ENCODE results near the gene GALNT12.

GALNT12 gene

DNA sequence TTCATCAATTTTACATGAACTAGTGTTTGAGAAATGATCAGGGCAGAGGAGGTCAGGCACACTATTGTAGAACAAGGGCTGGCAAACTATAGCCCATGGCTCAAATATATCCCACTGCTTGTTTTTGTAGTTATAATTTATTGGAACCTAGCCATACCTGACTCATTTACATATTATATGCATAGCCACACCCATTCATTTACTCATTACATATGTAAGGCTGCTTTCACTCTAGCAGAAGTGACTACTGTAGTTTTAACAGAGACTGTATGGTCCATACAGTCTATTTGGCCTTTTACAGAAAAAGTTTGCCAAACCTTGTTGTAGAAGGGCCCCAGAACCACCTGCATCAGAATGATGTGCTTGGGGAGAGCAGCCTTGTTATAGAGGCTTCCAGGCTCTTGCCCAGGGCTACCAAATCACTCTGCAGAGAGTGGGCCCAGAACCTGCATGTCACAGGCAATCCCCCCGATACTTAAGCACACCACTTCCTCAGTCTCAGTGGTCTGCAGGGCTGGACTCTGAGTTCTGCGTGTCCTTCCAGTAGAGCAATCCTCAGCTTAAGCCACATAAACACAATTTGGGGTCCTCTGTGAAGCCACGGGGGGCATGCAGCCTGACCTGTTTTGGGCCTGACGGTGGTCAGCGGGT is 17.9 kb upstream of the GALNT12 start:
- no peak overlapping the region for H3K4me3 ChIP-seq (ENCODE audit: low read depth, low read length)
- TF ChIP-seq, protein P1, sequence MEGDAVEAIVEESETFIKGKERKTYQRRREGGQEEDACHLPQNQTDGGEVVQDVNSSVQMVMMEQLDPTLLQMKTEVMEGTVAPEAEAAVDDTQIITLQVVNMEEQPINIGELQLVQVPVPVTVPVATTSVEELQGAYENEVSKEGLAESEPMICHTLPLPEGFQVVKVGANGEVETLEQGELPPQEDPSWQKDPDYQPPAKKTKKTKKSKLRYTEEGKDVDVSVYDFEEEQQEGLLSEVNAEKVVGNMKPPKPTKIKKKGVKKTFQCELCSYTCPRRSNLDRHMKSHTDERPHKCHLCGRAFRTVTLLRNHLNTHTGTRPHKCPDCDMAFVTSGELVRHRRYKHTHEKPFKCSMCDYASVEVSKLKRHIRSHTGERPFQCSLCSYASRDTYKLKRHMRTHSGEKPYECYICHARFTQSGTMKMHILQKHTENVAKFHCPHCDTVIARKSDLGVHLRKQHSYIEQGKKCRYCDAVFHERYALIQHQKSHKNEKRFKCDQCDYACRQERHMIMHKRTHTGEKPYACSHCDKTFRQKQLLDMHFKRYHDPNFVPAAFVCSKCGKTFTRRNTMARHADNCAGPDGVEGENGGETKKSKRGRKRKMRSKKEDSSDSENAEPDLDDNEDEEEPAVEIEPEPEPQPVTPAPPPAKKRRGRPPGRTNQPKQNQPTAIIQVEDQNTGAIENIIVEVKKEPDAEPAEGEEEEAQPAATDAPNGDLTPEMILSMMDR (IDR thresholded peaks at IDR 0.05; ENCODE audit: low read depth, low read length, missing control alignments): no peak
- no peak for DNase-seq (ENCODE audit: low read depth)
- in situ Hi-C loops (cut with HindIII; ENCODE audit: low sequenced_read_pairs): no loop called here

DNA sequence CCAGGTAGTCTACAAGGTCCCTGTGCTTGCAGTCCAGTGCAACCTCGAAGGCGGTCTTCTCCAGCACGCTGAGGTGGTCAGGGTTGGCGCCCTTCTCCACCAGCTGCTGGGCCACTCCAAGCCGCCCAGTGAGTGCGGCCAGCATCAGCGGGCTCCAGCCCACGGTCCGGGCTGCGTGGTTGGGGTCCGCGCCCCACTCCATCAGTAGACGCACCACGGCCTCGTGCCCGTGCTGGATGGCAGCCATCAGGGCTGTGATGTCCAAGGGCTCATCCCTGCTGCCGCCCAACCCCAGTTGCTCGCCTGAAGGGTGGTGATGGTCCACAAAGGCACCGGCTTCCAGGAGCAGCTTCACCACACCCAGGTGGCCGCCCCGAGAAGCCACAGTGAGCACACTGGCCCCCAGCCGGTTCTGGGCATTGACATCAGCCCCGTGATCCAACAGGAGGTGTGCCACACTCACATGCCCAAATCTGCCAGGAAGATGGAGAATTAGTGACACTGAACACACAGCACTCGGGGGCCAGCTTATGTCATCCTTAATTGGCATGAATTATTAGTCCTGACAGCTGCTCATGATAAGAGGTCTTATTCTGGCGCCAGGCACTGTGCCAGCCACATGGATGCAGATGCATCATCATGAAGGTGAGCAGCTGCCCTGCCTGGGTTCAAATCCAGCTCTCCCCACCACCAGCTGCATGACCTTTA is 17.2 kb upstream of the GALNT12 start:
- in situ Hi-C loops (cut with HindIII; ENCODE audit: low sequenced_read_pairs): no loop called here
- TF ChIP-seq, protein P1 (IDR thresholded peaks at IDR 0.05; ENCODE audit: low read depth, low read length, missing control alignments): no peak
- no peak overlapping the region for H3K4me3 ChIP-seq (ENCODE audit: low read depth, low read length)
- no peak for DNase-seq (ENCODE audit: low read depth)

DNA sequence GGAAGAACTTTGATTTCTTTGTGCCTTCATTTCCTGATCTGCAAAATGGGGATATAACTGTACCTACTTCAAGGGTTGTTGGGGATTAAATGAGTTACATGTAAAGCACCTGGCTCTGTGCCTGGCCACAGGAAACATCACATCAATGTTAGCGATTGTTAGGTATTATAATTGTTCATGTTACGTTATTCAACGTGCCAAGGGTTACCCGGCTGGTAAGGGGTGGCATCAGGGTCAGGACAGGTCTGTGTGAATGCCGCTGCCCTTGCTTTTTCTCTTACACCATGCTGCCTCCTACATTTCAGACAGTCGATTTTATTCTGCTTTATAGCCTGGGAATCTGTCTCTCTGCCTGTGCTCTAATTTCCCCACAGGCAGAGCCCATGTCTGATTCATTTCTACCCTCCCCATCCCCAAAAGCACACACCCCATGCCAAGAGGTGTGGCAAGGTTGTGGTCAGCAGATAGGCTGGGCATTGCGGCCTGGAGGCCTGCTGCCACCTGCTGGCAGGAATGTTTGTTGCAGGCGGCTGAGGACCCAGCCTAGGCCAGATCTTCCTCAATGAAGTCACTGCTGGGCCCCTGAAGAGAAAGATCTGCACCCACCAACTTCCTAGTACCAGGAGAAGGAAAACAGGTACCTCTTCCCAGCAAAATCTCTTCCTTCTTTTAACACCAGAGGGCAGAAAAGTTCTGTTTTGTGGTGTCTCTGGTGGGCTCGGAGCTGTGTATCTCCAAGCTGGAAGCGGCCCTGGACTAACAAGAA is 16.4 kb upstream of the GALNT12 start:
- peak; percentile 91 for DNase-seq (ENCODE audit: low read depth)
- TF ChIP-seq, protein P1 (IDR thresholded peaks at IDR 0.05; ENCODE audit: low read depth, low read length, missing control alignments): peak; percentile 96
- no peak overlapping the region for H3K4me3 ChIP-seq (ENCODE audit: low read depth, low read length)
- in situ Hi-C loops (cut with HindIII; ENCODE audit: low sequenced_read_pairs): no loop called here

DNA sequence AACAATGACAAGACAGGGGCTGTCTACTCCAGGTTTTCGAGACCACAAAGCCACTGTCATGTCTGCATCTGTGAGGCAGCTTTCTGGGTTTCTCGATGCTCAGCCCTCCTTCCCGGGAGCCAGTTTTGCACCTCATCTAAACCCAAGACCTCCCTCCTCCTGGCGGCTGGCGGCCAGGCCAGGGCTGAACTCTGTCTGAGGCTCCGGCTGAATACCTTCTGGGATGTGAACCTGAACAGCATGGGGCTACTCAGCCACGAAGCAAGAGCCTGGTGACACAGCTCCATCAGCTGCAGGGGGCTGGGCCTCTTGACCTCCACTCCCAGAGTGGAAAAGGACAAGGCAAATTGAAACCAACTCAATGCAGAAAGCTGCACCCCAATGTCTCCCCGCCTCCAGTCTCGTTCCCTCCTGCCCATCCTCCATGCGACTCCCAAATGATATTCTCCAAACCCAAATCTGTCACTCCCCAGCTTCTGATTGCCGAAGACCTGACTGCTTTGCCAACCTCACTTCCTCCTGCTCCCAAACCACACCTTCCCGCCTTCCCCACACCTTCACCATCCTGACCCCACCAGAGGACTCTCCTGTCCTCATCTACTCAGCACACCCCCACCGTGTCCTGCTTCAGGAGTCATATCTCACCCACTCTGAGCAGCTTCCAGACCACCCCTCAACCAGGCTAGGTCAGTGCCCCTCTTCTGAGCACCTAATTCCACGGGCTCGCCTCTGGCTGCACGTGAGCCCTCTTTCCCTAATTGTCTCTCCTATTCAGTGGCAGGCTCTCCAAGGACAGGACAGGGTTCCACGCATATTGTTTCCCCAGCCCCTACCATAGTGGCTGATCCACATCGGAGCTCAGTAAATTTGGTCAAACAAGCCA is 15.6 kb upstream of the GALNT12 start:
- in situ Hi-C loops (cut with HindIII; ENCODE audit: low sequenced_read_pairs): no loop called here
- no peak for DNase-seq (ENCODE audit: low read depth)
- H3K4me3 ChIP-seq (ENCODE audit: low read depth, low read length): no peak overlapping the region
- TF ChIP-seq, protein P1 (IDR thresholded peaks at IDR 0.05; ENCODE audit: low read depth, low read length, missing control alignments): no peak

DNA sequence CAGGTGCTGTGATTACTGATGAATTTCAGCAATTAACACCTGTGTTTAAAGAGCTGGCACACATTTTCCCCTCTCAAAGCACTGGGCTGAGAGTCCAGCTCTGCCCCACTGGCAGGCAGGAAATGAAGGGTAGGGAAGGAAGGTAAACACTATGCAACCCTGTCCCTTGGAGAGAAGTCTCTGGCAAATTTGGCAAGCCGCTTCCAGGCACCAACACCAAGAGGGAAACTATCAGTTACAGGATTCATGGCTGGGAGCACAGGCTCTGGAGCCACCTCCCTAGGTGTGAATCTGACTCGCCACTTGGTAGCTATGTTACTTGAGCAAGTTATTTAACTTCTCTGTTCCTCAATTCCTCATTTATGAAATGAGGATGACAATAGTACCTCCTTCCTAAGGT is 14.4 kb upstream of the GALNT12 start:
- no peak for DNase-seq (ENCODE audit: low read depth)
- H3K4me3 ChIP-seq (ENCODE audit: low read depth, low read length): no peak overlapping the region
- in situ Hi-C loops (cut with HindIII; ENCODE audit: low sequenced_read_pairs): no loop called here
- TF ChIP-seq, protein P1 (IDR thresholded peaks at IDR 0.05; ENCODE audit: low read depth, low read length, missing control alignments): no peak

DNA sequence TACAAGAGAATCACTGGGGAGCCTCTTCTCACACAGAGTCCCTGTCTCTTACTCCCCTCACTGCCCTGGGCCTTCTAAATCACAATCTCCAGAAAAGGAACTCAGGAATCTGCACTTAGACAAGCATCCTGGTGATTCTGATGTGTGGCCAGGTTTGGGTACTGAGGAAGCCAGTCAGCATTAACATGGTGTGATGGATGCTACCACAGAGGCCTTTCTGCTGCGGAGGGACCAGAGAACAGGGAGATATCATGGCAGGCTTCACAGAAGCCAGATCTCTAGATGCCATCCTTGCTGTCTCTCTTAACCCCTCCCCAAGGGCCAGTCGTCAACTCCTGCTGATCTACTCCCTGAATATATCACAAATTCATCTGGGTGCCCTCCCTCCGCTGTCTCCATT is 12.7 kb upstream of the GALNT12 start:
- no peak overlapping the region for H3K4me3 ChIP-seq (ENCODE audit: low read depth, low read length)
- TF ChIP-seq, protein P1 (IDR thresholded peaks at IDR 0.05; ENCODE audit: low read depth, low read length, missing control alignments): no peak
- no peak for DNase-seq (ENCODE audit: low read depth)
- in situ Hi-C loops (cut with HindIII; ENCODE audit: low sequenced_read_pairs): no loop called here
